ENCODE results near the gene SEPTIN7.

DNA sequence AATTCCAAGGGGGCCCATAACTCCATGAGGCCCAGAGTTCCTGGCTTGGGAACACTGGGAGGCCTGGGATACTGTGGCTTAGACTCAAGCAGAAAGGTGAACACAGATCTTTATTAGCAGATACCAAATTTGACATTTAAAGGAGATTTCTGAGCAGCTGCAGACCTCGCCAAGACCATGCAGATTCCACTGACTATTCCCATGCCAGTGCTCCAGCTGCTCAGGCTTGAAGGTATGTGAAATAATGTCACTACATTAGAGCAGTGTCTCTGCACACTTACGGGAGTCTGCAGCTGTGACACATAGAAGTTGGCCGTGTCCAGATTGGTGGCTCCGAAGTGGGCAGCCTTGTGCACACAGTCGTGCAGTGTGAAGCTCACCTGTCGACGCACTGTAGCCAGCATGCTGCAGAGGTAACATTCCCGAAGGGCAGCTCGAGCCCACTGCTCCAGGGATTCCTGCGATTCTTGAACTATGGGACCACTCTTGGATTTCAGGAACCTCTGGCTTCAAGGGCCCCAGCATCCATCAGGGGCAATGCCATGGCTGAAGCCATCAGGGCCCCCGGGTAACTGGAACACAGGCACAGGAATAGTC is 46.1 kb downstream of the SEPTIN7 start:
- TF ChIP-seq EZH2phosphoT487 (IDR thresholded peaks at IDR 0.05; ENCODE audit: insufficient read depth, low read depth) (no peak), EZH2 (IDR thresholded peaks at IDR 0.05; ENCODE audit: insufficient read depth, poor library complexity, severe bottlenecking) (no peak)

Measured in GM23248 (cell line).